SJCRH30 (cell line): ENCODE measurements around the gene SLC23A1. TPM values are rescaled to one million over a fixed set of nuclear protein-coding genes. Genes with fewer than 3 reads are reported as not detected.
"Not testable (repeated sequence)": the region's sequence is repeated elsewhere in the genome, so short reads cannot be mapped to it uniquely, and the experiment has no call there.

Experiments used
- DNase-seq, 2 experiments: peaks; one replicate each; pipeline ENCODE4 v3.0.0-alpha.2; 2015 to 2020
- H3K27ac ChIP-seq: fragments of 250-450 bp; sonication (Bioruptor Pico); 2 replicates; pipeline ENCODE4 v1.5.1; 2020; ENCODE audit warnings: mild to moderate bottlenecking, moderate library complexity
- H3K27me3 ChIP-seq: fragments of 250-450 bp; sonication (Bioruptor Pico); 2 replicates; pipeline ENCODE4 v1.5.1; 2020; ENCODE audit warnings: mild to moderate bottlenecking, moderate library complexity
- H3K36me3 ChIP-seq: fragments of 250-450 bp; sonication (Bioruptor Pico); 2 replicates; pipeline ENCODE4 v1.5.1; 2020; ENCODE audit warnings: mild to moderate bottlenecking, moderate library complexity
- H3K4me1 ChIP-seq: fragments of 250-450 bp; sonication (Bioruptor Pico); 2 replicates; pipeline ENCODE4 v1.5.1; 2020; ENCODE audit warnings: mild to moderate bottlenecking, moderate library complexity
- H3K4me3 ChIP-seq: fragments of 250-450 bp; sonication (Bioruptor Pico); 2 replicates; pipeline ENCODE4 v1.5.1; 2020; ENCODE audit warnings: mild to moderate bottlenecking, moderate library complexity
- H3K9me3 ChIP-seq: fragments of 250-450 bp; sonication (Bioruptor Pico); replicated peaks from 2 replicates; pipeline ENCODE4 v1.5.1; 2020; ENCODE audit warnings: mild to moderate bottlenecking, moderate library complexity
- total RNA-seq: library from RNA; depleted of rRNA; stranded (reverse); fragments of >200 nt; shearing (Covaris generic); gene quantifications from 2 replicates; pipeline ENCODE4 v1.2.3, GENCODE V29; 2014

The SLC23A1 gene
- total RNA-seq, 1 experiment from 2014 or later = not detected

DNA sequence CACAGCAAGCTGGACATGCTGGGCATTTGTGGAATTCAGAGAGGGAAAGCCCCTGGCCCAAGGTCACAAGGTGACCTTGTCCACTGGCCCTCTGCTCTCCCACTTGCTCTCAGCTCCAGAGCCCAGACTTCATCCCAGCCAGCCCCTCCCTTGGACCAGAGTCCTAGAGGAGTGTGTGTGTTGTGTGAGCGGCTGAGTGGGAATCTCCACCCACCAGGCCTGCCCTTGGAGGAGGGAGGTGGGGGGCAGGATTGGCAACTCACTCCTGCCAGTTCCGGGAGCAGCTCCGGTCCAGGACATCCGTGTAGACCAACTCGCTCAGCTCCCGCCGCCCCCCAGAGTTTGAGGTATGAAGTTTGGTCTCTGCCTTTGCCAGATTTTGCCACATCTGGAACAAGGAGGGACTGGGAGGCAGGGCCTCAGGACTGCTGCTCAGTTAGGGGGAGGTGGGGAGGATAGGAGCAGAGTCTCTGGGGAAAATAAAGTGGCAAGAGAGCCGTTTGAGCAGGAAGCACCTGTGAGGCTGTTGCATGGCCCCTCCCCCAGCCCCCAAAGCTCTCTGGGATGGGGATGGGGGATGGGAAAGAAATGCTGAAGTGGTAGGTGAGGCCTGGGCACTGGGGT is 5.2 kb upstream of the SLC23A1 start:
- peak in 1 of 2 experiments; percentile 23 for DNase-seq
- Histone ChIP-seq H3K27ac (no peak overlapping the region), H3K27me3 (no peaks in the 10 kb centered on the region), H3K36me3 (no peaks in the 10 kb centered on the region), H3K9me3 (0 out of 2 replicates have a peak, but pooled peaks cover 3% of the 10 kb centered on the region), H3K4me3 (no peak overlapping the region), H3K4me1 (no peaks in the 10 kb centered on the region; the same call in 1 of the 2 replicates)

DNA sequence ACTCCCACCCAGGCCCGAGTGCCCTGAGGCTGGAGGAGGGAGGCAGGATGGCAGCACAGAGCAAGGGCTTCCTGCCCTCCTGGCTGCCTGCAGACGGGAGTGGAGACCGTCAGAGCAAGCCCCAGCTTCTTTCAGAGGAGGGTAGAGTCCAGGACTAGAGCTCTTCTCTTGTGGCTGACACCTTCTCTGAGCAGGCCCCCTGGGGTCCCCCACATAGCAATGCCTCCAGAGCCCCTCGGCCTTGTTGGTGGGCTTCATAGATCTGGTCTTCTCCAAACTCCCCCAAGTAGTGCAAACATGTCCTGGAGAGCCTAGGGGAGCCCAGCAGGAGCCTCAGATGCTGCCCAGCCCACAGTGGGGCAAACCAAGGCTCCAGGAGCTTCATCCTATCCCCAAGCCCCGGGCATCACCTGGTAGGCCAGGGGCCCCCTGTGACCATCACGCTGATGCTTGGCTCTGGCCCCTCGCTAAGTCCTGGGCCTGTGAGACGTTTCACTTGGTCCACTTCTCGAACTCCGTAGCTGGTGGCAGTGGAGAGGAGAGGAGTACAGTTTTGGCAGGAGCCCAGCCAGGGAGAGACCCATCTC is 4.6 kb upstream of the SLC23A1 start:
- DNase-seq = no peak
- Histone ChIP-seq H3K9me3 (no peaks in the 10 kb centered on the region), H3K36me3 (no peaks in the 10 kb centered on the region), H3K4me1 (no peaks in the 10 kb centered on the region; the same call in 1 of the 2 replicates), H3K27me3 (no peaks in the 10 kb centered on the region), H3K27ac (no peak overlapping the region), H3K4me3 (no peak overlapping the region)

DNA sequence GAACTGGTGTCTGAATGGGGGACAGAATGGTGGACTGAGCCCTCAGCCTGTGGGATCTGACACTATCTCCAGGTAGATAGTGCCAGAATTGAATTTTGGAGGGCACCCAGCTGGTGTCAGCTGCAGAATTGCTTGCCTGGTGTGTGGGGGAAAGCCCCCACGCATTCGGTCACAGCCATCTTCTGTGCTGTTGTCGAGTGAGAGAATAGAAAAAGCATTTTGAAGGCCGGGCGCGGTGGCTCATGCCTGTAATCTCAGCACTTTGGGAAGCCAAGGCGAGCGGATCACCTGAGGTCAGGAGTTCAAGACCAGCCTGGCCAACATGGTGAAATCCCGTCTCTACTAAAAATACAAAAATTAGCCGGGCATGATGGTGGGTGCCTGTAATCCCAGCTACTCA is 3.9 kb upstream of the SLC23A1 start:
- not testable (repeated sequence) for H3K27ac ChIP-seq, H3K36me3 ChIP-seq, DNase-seq, H3K4me3 ChIP-seq, H3K4me1 ChIP-seq, H3K27me3 ChIP-seq, H3K9me3 ChIP-seq

DNA sequence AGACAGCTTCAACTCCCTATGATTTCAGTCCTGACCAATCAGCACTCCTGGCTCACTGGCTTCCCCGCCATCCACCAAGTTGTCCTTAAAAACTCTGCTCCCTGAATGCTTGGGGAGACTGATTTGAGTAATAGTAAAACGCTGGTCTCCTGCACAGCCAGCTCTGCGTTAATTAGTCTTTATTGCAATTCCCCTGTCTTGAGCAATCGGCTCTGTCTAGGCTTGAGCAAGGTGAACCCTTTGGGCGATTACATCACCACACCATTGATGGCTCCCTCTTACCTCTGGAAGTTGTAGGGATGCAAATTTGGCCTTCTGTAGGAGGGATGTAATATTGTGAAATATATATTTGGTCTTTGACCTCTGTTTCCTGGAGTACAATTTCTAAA is 2.9 kb upstream of the SLC23A1 start:
- H3K27ac ChIP-seq = no peak overlapping the region
- no peak overlapping the region for H3K4me3 ChIP-seq
- H3K27me3 ChIP-seq = no peaks in the 10 kb centered on the region
- H3K9me3 ChIP-seq = no peaks in the 10 kb centered on the region
- DNase-seq = no peak
- no peaks in the 10 kb centered on the region for H3K36me3 ChIP-seq
- no peaks in the 10 kb centered on the region; the same call in 1 of the 2 replicates for H3K4me1 ChIP-seq

DNA sequence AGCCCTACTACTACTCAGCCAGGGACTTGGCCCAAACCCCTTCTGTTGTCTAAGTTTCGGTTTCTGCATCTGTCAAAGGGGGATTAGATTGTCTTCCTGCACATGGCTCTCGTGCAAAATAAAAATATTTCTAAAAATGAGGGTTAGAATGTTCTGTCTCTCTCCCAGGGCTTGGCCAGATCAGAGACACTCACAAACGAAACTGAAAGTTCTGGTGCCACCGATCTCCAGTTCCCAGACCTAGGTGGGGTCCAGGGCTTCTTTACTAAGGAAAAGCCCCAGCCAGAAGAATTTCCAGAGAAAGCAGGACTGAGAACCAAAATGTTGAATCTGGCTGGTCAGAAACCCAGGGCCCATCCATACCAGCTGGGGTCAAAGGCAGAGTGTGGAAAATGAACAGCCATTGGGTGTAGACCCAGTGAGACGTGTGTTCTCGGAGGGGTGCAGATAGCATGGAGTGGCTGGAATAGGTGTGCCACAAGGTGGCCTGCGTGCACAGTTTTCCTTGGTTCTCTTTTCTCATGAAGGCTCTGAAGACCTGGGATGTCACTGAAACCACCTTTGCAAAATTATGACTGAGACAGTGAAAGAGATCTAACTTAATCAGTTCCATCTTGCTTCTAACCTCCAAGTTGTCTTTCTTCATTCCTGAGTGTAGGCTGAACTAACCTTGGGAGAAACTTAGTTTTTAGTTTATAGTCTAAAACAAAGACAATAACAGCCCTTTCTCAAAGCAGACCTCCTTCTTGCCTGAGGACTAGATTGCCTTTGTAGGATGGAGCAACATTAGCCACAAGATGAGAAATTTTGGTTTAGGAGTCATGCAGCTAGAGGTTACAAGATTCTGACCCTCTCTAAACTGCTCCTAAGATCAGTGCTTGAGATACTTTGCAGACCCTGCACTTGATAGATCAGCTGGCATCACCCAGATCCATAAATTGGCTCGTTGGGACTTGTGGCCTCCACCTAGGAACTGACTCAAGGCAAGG is 2.3 kb upstream of the SLC23A1 start:
- no peaks in the 10 kb centered on the region; the same call in 1 of the 2 replicates for H3K4me1 ChIP-seq
- no peak for DNase-seq
- H3K4me3 ChIP-seq = no peak overlapping the region
- no peaks in the 10 kb centered on the region for H3K36me3 ChIP-seq
- no peaks in the 10 kb centered on the region for H3K27me3 ChIP-seq
- no peaks in the 10 kb centered on the region for H3K9me3 ChIP-seq
- no peak overlapping the region for H3K27ac ChIP-seq

DNA sequence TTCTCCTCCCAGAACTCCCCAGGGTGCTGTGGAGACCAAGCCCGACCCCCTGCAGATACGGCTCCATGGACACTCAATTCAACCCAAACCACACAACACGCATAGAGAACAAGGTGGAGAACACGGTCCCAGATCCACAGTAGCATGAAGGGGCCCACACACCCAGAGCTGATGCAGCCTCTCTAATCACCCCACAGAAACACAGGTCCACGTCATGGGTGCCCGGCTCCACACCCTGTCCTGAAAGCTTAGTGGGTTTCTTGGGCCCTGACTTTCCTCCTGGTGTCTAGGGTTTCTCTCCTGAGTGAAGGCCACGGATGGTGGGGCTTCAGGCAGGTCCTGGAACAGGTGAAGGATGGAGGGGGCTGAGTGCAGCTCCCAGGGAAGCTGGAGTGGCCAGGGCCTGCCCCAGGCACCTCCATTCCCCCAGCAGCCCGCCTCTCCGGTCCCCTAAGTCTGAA is 1.5 kb upstream of the SLC23A1 start:
- H3K4me3 ChIP-seq = no peak overlapping the region
- no peaks in the 10 kb centered on the region; the same call in 1 of the 2 replicates for H3K4me1 ChIP-seq
- H3K27ac ChIP-seq = no peak overlapping the region
- H3K36me3 ChIP-seq = no peaks in the 10 kb centered on the region
- H3K9me3 ChIP-seq = no peaks in the 10 kb centered on the region
- H3K27me3 ChIP-seq = no peaks in the 10 kb centered on the region
- no peak for DNase-seq

DNA sequence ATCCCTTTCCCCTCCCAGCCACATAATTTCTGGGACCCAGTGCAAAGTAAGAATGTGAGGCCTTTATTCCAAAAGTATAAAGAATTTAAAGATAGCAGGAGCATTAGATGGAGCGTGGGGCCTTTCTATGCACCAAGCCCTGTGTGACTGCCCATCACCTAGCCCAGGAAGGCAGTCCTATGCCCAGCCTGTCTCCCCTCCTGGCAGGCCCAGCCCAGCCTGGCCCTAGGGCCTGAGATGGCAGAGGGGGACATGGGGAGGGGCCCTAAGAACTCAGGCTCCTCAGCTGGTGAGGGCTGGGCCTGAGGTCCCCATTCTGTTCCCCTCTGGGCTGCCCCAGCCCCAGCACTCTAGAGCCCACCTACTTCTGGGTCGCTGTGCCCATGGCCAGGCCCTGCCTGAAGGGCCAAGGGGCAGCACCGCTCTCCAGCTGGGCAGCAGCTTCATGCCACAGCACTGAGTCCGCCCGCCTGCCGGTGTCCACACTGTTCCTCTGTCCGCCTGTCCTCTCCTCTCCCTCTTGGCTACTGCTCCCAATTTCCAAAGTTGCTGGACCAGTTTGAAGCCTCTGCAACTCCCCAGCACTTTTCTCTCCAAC is 995 bp upstream of the SLC23A1 start:
- no peaks in the 10 kb centered on the region for H3K9me3 ChIP-seq
- H3K27ac ChIP-seq = no peak overlapping the region
- DNase-seq = no peak
- no peaks in the 10 kb centered on the region for H3K36me3 ChIP-seq
- H3K27me3 ChIP-seq = no peaks in the 10 kb centered on the region
- no peak overlapping the region for H3K4me3 ChIP-seq
- H3K4me1 ChIP-seq = no peaks in the 10 kb centered on the region; the same call in 1 of the 2 replicates

DNA sequence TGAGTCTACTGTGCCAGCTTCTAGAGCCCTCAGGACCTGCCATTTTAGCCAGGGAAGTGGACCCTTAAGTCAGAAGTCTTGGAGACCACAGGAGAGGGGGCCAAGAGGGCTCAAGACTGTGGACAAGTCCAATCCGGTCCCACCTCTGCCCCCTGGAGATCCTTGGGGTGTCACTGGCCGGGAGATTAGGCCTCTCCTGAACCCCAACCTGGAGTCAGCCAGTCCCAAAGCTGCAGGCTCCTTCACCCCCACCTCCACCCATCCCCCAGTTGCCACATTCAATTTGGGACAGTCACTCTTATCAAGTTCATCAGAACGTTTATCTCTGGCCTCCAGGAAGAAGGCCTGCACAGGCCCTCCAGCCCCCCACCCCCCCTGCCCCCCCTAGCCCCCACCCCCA is 290 bp downstream of the SLC23A1 start:
- H3K27ac ChIP-seq = no peak overlapping the region
- H3K27me3 ChIP-seq = no peaks in the 10 kb centered on the region
- H3K4me3 ChIP-seq = no peak overlapping the region
- no peaks in the 10 kb centered on the region for H3K4me1 ChIP-seq
- no peak for DNase-seq
- H3K36me3 ChIP-seq = no peaks in the 10 kb centered on the region
- no peaks in the 10 kb centered on the region for H3K9me3 ChIP-seq

DNA sequence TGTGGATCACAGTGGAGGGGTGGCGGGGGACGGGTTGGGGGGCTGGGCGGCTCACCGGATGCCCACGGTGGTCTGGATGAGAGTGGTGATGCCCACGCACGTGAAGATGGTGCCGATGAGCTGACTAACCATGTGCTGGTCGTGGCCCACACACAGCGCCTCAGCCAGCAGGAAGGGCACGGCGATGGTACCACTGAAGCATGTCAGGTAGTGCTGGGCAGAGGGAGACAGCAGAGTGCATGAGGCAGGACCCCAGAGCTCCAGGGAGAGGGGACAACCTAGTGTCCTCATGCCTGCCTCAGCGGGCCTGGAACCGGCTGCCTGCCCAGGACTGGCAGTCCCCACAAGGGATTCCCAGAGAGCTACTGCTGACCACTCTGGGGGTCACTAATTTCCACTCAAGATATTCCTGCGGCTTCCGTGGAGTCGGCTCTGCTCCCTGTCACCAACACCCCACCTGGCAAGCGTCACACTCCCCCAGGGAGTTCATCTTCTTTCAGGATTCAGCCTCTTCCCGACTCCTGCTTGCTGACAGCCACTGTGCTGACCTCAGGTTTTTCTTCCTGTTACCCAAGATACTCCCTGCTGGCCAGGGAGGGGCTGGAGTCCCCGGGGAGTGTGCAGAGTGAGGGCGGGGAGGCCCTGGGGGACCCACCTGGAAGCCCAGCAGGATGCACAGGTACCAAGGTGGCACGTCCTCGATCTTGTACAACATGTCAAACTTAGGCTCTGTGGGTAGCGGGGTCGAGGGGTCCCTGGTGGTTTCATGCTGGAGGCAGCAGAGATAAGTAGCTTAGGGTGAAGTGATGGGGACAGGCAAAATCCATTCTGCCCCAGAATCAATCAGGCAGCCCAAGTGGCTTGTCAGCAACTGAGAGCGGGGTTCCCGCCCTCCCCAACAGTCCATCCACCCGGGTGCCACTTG is 998 bp downstream of the SLC23A1 start:
- DNase-seq = no peak
- Histone ChIP-seq H3K27ac (no peak overlapping the region), H3K27me3 (no peaks in the 10 kb centered on the region), H3K9me3 (no peaks in the 10 kb centered on the region), H3K4me1 (no peaks in the 10 kb centered on the region), H3K4me3 (no peak overlapping the region), H3K36me3 (no peaks in the 10 kb centered on the region)

DNA sequence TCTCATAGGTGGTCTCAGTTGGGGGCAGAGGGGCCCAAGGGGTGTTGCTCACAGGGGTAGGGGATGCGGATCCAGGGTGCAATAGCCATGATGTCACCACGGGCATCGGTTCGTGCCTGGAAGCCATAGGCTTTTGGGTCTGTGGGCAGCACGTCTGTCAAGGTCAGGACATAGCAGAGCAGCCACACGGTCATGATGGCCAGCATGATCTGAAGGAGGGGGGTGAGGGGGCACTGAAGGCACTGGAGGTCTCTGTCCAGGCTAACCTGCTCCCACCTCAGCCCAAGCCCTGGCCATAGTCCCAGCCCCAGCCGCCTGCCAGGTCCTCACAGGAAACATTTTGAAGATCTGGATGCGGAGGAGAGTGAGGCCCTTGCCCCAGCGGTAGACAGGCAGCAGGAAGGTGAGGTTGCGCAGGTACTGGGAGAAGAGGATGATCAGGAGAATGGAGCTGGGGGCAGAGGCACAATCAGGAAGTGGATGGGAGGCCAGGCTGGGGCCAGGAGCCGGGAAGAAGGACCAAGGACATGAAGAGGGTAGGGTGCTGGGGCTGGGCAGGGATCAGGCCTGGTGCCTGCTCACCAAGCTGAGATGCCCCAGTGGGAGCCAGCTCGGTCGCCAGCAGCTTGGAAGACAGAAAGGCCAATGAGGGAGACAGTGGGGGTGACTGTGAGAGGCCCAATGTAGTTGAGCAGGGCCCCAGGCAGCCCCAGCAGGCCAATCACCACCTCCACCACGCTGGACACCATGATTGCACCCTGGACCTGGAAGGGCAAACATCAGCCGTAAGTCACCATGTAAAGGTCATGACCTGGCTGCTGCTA is 3.3 kb downstream of the SLC23A1 start:
- Histone ChIP-seq H3K36me3 (no peaks in the 10 kb centered on the region; the same call in 1 of the 2 replicates), H3K4me1 (no peaks in the 10 kb centered on the region), H3K4me3 (no peak overlapping the region), H3K27ac (no peak overlapping the region), H3K9me3 (no peaks in the 10 kb centered on the region), H3K27me3 (no peaks in the 10 kb centered on the region)
- DNase-seq = no peak

DNA sequence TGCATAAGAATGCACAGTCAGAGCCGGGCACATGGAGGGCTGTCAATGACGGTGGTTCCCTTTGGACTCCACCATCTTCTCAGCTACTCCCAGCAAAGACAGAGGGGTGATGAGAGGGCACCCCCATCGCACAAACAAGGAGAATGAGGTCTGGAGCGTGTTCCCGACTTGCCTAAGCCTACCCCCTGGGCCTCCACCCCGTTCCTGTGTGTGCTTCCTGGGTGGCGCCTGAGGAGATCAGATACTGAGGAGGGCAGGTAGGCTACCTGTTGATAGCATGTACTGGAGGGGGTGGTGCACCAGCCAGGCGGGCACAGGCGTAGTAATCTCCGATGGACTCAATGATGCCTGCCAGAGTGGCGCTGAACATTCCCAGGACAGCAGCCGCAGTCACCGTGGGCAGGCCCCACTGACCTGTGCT is 4.1 kb downstream of the SLC23A1 start:
- no peaks in the 10 kb centered on the region for H3K9me3 ChIP-seq

DNA sequence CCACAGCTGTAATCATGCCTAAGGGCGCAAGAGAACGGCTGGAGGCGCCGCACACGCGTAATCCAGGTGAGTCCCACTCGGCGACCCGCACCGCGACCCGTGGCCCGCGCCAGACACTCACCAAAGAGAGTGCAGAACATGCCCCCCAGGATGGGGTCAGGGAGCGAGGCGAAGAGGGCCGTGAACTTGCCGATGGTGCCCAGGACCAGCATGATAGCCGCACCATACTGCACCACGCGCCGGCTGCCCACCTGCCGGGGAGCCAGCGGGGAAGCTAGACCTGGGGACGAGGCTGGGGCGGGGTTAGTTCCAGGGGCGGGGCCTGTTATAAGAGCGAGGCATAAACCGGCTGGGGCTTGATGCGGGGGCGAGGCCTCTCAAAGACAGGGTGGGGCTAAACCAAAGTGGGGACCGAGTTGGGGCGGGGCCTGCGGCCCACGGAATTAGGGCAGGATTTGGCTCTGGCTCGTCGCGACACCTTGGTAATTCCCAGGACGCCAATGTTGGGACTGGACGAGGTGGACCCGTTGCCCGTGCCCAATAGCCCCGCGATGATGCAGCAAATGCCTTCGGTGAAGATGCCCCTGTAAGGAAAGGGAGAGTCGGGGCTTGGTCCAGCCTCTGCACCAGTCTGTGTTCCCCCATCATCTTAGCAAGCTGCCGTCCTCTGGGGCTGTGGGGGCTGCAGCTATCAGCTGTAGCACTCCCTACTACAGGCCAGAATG is 4.8 kb downstream of the SLC23A1 start:
- no peaks in the 10 kb centered on the region; the same call in 1 of the 2 replicates for H3K36me3 ChIP-seq
- no peak for DNase-seq
- no peaks in the 10 kb centered on the region for H3K4me1 ChIP-seq
- no peak overlapping the region for H3K4me3 ChIP-seq
- H3K9me3 ChIP-seq = no peaks in the 10 kb centered on the region
- H3K27ac ChIP-seq = no peak overlapping the region
- no peaks in the 10 kb centered on the region for H3K27me3 ChIP-seq

More for the DNA sequence above, 4.1 kb downstream of the SLC23A1 start:
- no peak overlapping the region for H3K4me3 ChIP-seq
- H3K36me3 ChIP-seq = no peaks in the 10 kb centered on the region; the same call in 1 of the 2 replicates
- H3K4me1 ChIP-seq = no peaks in the 10 kb centered on the region
- DNase-seq = no peak
- H3K27me3 ChIP-seq = no peaks in the 10 kb centered on the region
- H3K27ac ChIP-seq = no peak overlapping the region
